ENCODE data around the gene ADAMTS3. TPM values are rescaled to one million over a fixed set of nuclear protein-coding genes. Genes with fewer than 3 reads are reported as not detected.

The ADAMTS3 gene
- polyA plus RNA-seq, 1 donor (not counting 4 experiments of a cell fraction or from before 2014, with no cell fraction given), result 0.09 TPM

- H3K4me3 ChIP-seq (ENCODE audit: control insufficient read depth in 2 of 3, extremely low read depth in 1 of 3, insufficient read depth in 2 of 3, low read depth in 1 of 3, low read length in 3 of 3), result no peak overlapping the region
- no peaks in the 10 kb centered on the region for H3K9me3 ChIP-seq (ENCODE audit: control insufficient read depth, low read depth, low read length)
- no peaks in the 10 kb centered on the region for H3K36me3 ChIP-seq (ENCODE audit: control insufficient read depth in 2 of 2, extremely low read depth in 1 of 2, insufficient read depth in 2 of 2, low read length in 2 of 2)
- H3K27me3 ChIP-seq (ENCODE audit: control insufficient read depth, extremely low read depth, insufficient read depth, low read length), result no peaks in the 10 kb centered on the region
- no peak for FAIRE-seq
- H2AFZ ChIP-seq (ENCODE audit: control insufficient read depth, low read length), result no peak overlapping the region
- no peak overlapping the region for H3K9ac ChIP-seq (ENCODE audit: control insufficient read depth, extremely low read depth, insufficient read depth, low read length)
- no peak for DNase-seq (ENCODE audit: low read depth, low spot score)
- TF ChIP-seq, protein P1, sequence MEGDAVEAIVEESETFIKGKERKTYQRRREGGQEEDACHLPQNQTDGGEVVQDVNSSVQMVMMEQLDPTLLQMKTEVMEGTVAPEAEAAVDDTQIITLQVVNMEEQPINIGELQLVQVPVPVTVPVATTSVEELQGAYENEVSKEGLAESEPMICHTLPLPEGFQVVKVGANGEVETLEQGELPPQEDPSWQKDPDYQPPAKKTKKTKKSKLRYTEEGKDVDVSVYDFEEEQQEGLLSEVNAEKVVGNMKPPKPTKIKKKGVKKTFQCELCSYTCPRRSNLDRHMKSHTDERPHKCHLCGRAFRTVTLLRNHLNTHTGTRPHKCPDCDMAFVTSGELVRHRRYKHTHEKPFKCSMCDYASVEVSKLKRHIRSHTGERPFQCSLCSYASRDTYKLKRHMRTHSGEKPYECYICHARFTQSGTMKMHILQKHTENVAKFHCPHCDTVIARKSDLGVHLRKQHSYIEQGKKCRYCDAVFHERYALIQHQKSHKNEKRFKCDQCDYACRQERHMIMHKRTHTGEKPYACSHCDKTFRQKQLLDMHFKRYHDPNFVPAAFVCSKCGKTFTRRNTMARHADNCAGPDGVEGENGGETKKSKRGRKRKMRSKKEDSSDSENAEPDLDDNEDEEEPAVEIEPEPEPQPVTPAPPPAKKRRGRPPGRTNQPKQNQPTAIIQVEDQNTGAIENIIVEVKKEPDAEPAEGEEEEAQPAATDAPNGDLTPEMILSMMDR (optimal IDR thresholded peaks at IDR 0.05 in 1 of 3, IDR thresholded peaks at IDR 0.05 in 1 of 3, conservative IDR thresholded peaks at IDR 0.05 in 1 of 3; ENCODE audit: extremely low read depth in 1 of 3, insufficient read depth in 2 of 3, low read length in 3 of 3), result no peak
- TF ChIP-seq EZH2 (IDR thresholded peaks at IDR 0.05; ENCODE audit: low read length), result no peak
- H3K79me2 ChIP-seq (ENCODE audit: control insufficient read depth, insufficient read depth, low read length), result no peaks in the 10 kb centered on the region
- dilution Hi-C loops (cut with MboI; ENCODE audit: extremely low pct_ligation_motif_present, low sequenced_read_pairs), result no loop called here
- H3K27ac ChIP-seq (ENCODE audit: control insufficient read depth, insufficient read depth, low read length), result no peak overlapping the region
- no peaks in the 10 kb centered on the region for H3K9me1 ChIP-seq (ENCODE audit: control insufficient read depth, extremely low read depth, insufficient read depth, low read length)
- no peaks in the 10 kb centered on the region for H3K4me1 ChIP-seq (ENCODE audit: control insufficient read depth, extremely low read depth, insufficient read depth, low read length)
- no peak overlapping the region for H3K4me2 ChIP-seq (ENCODE audit: control insufficient read depth, extremely low read depth, insufficient read depth, low read depth, low read length)
- no peaks in the 10 kb centered on the region for H4K20me1 ChIP-seq (ENCODE audit: control insufficient read depth, extremely low read depth, insufficient read depth, low read length)
Observed at GRCh38 chr4:72388521-72388920, 180.5 kb downstream of the ADAMTS3 start.

DNA sequence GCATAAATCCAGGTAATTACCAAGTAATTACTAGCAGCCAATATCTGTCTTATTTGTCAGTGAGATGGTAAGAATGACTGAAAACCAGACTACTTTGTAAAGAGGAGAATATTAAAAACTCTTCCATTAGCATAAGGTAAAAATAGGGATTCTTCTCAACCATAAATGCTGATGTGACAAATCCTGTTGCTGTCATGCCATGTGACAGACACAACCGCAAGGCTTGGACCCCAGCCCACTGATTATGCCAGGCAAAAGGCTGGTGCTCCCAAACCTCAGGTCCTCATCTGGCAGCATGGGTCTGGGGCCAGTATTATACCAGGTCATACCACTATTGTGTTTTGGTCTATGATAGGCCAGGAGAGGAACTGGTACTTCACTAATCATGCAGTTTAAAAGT is 181.1 kb downstream of the ADAMTS3 start:
- no peaks in the 10 kb centered on the region for H3K36me3 ChIP-seq (ENCODE audit: control insufficient read depth in 2 of 2, extremely low read depth in 1 of 2, insufficient read depth in 2 of 2, low read length in 2 of 2)
- no peaks in the 10 kb centered on the region for H4K20me1 ChIP-seq (ENCODE audit: control insufficient read depth, extremely low read depth, insufficient read depth, low read length)
- no peaks in the 10 kb centered on the region for H3K9me1 ChIP-seq (ENCODE audit: control insufficient read depth, extremely low read depth, insufficient read depth, low read length)
- no peak for TF ChIP-seq EZH2 (IDR thresholded peaks at IDR 0.05; ENCODE audit: low read length)
- TF ChIP-seq, protein P1 (optimal IDR thresholded peaks at IDR 0.05 in 1 of 3, IDR thresholded peaks at IDR 0.05 in 1 of 3, conservative IDR thresholded peaks at IDR 0.05 in 1 of 3; ENCODE audit: extremely low read depth in 1 of 3, insufficient read depth in 2 of 3, low read length in 3 of 3), result no peak
- no peaks in the 10 kb centered on the region for H3K4me1 ChIP-seq (ENCODE audit: control insufficient read depth, extremely low read depth, insufficient read depth, low read length)
- H3K27me3 ChIP-seq (ENCODE audit: control insufficient read depth, extremely low read depth, insufficient read depth, low read length), result no peaks in the 10 kb centered on the region
- H3K79me2 ChIP-seq (ENCODE audit: control insufficient read depth, insufficient read depth, low read length), result no peaks in the 10 kb centered on the region
- dilution Hi-C loops (cut with MboI; ENCODE audit: extremely low pct_ligation_motif_present, low sequenced_read_pairs), result no loop called here
- H2AFZ ChIP-seq (ENCODE audit: control insufficient read depth, low read length), result no peak overlapping the region
- no peak overlapping the region for H3K9ac ChIP-seq (ENCODE audit: control insufficient read depth, extremely low read depth, insufficient read depth, low read length)
- no peak overlapping the region for H3K4me3 ChIP-seq (ENCODE audit: control insufficient read depth in 2 of 3, extremely low read depth in 1 of 3, insufficient read depth in 2 of 3, low read depth in 1 of 3, low read length in 3 of 3)
- FAIRE-seq (no peak), DNase-seq (ENCODE audit: low read depth, low spot score) (no peak)
- H3K4me2 ChIP-seq (ENCODE audit: control insufficient read depth, extremely low read depth, insufficient read depth, low read depth, low read length), result no peak overlapping the region
- H3K9me3 ChIP-seq (ENCODE audit: control insufficient read depth, low read depth, low read length), result no peaks in the 10 kb centered on the region
- H3K27ac ChIP-seq (ENCODE audit: control insufficient read depth, insufficient read depth, low read length), result no peak overlapping the region

Measured in keratinocyte (primary cell).